ENCODE data around the gene PHLDA2.

- no peak for TF ChIP-seq POLR2AphosphoS5 (IDR thresholded peaks at IDR 0.05; ENCODE audit: low read depth, low read length)
- no peak for TF ChIP-seq POLR2A (IDR thresholded peaks at IDR 0.05; ENCODE audit: low read depth, low read length)
Observed at GRCh38 chr11:2951231-2952110, 22.3 kb upstream of the PHLDA2 start.

Data from GM12891 (cell line).